Hepatocyte (in vitro differentiated cells): ENCODE data around the gene TMEM45A.

Source experiments
- CTCF ChIP-seq: fragments of 200-600 bp; sonication (generic); IDR thresholded peaks from 2 replicates; pipeline ENCODE4 v1.5.1; 2016; ENCODE audit warnings: antibody characterized with exemption, mild to moderate bottlenecking; ENCODE audit not compliant: poor library complexity
- EZH2phosphoT487 ChIP-seq: fragments of 200-600 bp; sonication (generic); IDR thresholded peaks from one replicate; pipeline ENCODE4 v1.6.1; 2018; ENCODE audit warnings: antibody characterized with exemption, mild to moderate bottlenecking, low read depth, moderate library complexity; ENCODE audit not compliant: unreplicated experiment, severe bottlenecking

- TF ChIP-seq CTCF, result no peak
- no peak for TF ChIP-seq EZH2phosphoT487
Observed at GRCh38 chr3:100611221-100611620, 118.8 kb downstream of the TMEM45A start.
